Measurements from ENCODE around the gene TMEM178B.

GRCh38 chr7:141460781-141461715 lies 387.2 kb downstream of the TMEM178B start:
- TF ChIP-seq, protein P1, sequence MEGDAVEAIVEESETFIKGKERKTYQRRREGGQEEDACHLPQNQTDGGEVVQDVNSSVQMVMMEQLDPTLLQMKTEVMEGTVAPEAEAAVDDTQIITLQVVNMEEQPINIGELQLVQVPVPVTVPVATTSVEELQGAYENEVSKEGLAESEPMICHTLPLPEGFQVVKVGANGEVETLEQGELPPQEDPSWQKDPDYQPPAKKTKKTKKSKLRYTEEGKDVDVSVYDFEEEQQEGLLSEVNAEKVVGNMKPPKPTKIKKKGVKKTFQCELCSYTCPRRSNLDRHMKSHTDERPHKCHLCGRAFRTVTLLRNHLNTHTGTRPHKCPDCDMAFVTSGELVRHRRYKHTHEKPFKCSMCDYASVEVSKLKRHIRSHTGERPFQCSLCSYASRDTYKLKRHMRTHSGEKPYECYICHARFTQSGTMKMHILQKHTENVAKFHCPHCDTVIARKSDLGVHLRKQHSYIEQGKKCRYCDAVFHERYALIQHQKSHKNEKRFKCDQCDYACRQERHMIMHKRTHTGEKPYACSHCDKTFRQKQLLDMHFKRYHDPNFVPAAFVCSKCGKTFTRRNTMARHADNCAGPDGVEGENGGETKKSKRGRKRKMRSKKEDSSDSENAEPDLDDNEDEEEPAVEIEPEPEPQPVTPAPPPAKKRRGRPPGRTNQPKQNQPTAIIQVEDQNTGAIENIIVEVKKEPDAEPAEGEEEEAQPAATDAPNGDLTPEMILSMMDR (IDR thresholded peaks at IDR 0.05; ENCODE audit: low read depth, low read length, poor library complexity, severe bottlenecking), result no peak
- no peak for TF ChIP-seq EZH2phosphoT487 (IDR thresholded peaks at IDR 0.05; ENCODE audit: borderline replicate concordance, low read length)

All from DOHH2 (cell line).